Measurements from ENCODE around the gene GRAMD2B. TPM values are rescaled to one million over a fixed set of nuclear protein-coding genes. Genes with fewer than 3 reads are reported as not detected.

GRAMD2B gene
- total and polyA plus RNA-seq, 2 experiments from 2014 or later: 18.9 to 32.5 TPM

GRCh38 chr5:126519637-126520592, 96.7 kb downstream of the GRAMD2B start:
- Histone ChIP-seq H3K9me3 (ENCODE audit: low read depth) (no peaks in the 10 kb centered on the region), H3K79me2 (no peaks in the 10 kb centered on the region), H3K36me3 (replicated peaks; ENCODE audit: insufficient read depth, low read depth) (no peaks in the 10 kb centered on the region), H2AFZ (peak overlapping the region; percentile 4), H3K27me3 (no peaks in the 10 kb centered on the region), H3K4me3 (no peak overlapping the region), H3K9me2 (replicated peaks; ENCODE audit: insufficient read depth) (no peaks in the 10 kb centered on the region), H3K27ac (peak overlapping the region; percentile 55), H3K4me2 (peak overlapping the region; percentile 61), H4K20me1 (ENCODE audit: insufficient read depth, poor library complexity, severe bottlenecking) (no peaks in the 10 kb centered on the region), H3K4me1 (ENCODE audit: insufficient read depth) (peaks cover 12% of the 10 kb centered on the region)
- DNase-seq (ENCODE audit: low spot score): peak; percentile 18
- WGBS (ENCODE audit: low lambda C conversion rate, missing lambda C conversion rate): 53% methylated on average over 6 of the region's 6 CpGs
- TF ChIP-seq EZH2phosphoT487 (IDR thresholded peaks at IDR 0.05; ENCODE audit: low read depth, severe bottlenecking, unreplicated experiment): no peak
- no peak for TF ChIP-seq EZH2 (IDR thresholded peaks at IDR 0.05; ENCODE audit: borderline replicate concordance)
- TF ChIP-seq, protein P1, sequence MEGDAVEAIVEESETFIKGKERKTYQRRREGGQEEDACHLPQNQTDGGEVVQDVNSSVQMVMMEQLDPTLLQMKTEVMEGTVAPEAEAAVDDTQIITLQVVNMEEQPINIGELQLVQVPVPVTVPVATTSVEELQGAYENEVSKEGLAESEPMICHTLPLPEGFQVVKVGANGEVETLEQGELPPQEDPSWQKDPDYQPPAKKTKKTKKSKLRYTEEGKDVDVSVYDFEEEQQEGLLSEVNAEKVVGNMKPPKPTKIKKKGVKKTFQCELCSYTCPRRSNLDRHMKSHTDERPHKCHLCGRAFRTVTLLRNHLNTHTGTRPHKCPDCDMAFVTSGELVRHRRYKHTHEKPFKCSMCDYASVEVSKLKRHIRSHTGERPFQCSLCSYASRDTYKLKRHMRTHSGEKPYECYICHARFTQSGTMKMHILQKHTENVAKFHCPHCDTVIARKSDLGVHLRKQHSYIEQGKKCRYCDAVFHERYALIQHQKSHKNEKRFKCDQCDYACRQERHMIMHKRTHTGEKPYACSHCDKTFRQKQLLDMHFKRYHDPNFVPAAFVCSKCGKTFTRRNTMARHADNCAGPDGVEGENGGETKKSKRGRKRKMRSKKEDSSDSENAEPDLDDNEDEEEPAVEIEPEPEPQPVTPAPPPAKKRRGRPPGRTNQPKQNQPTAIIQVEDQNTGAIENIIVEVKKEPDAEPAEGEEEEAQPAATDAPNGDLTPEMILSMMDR (IDR thresholded peaks at IDR 0.05; ENCODE audit: poor library complexity): no peak

GRCh38 chr5:126520593-126520953, 97.4 kb downstream of the GRAMD2B start:
- Histone ChIP-seq H3K27me3 (no peaks in the 10 kb centered on the region), H4K20me1 (ENCODE audit: insufficient read depth, poor library complexity, severe bottlenecking) (no peaks in the 10 kb centered on the region), H3K4me2 (peak overlapping the region; percentile 61), H3K9me2 (replicated peaks; ENCODE audit: insufficient read depth) (no peaks in the 10 kb centered on the region), H2AFZ (no peak overlapping the region), H3K27ac (peak overlapping the region; percentile 6), H3K36me3 (replicated peaks; ENCODE audit: insufficient read depth, low read depth) (no peaks in the 10 kb centered on the region), H3K79me2 (no peaks in the 10 kb centered on the region), H3K4me3 (no peak overlapping the region), H3K4me1 (ENCODE audit: insufficient read depth) (peaks cover 12% of the 10 kb centered on the region), H3K9me3 (ENCODE audit: low read depth) (no peaks in the 10 kb centered on the region)
- TF ChIP-seq, protein P1 (IDR thresholded peaks at IDR 0.05; ENCODE audit: poor library complexity): no peak
- no peak for TF ChIP-seq EZH2 (IDR thresholded peaks at IDR 0.05; ENCODE audit: borderline replicate concordance)
- no peak for TF ChIP-seq EZH2phosphoT487 (IDR thresholded peaks at IDR 0.05; ENCODE audit: low read depth, severe bottlenecking, unreplicated experiment)
- DNase-seq (ENCODE audit: low spot score): no peak

DNA sequence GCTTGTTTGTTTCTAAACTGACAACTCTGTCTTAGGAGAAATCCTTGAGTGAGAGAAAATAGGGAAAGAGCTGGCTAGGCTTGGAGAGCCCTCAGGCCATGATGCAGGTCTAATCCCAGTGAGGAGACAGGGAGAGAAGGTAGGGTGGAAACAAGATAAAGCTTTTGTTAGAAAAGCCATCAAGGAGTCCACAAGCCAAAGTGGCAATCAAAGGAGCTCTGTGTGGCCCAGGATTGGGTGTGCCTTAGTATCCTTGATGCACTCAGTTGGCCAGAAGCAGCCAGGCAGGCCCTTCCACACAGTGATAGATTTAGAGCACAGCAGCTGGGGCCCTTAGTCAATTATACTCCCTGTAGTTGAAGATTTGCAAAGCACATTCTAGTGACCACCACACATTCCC, 97.9 kb downstream of the GRAMD2B start:
- Histone ChIP-seq H3K27me3 (no peaks in the 10 kb centered on the region), H3K4me1 (ENCODE audit: insufficient read depth) (peaks cover 12% of the 10 kb centered on the region), H3K4me3 (no peak overlapping the region), H3K27ac (no peak overlapping the region), H2AFZ (no peak overlapping the region), H3K4me2 (no peak overlapping the region), H3K36me3 (replicated peaks; ENCODE audit: insufficient read depth, low read depth) (no peaks in the 10 kb centered on the region), H3K79me2 (no peaks in the 10 kb centered on the region), H3K9me3 (ENCODE audit: low read depth) (no peaks in the 10 kb centered on the region), H4K20me1 (ENCODE audit: insufficient read depth, poor library complexity, severe bottlenecking) (no peaks in the 10 kb centered on the region), H3K9me2 (replicated peaks; ENCODE audit: insufficient read depth) (no peaks in the 10 kb centered on the region)
- TF ChIP-seq, protein P1 (IDR thresholded peaks at IDR 0.05; ENCODE audit: poor library complexity): no peak
- TF ChIP-seq EZH2phosphoT487 (IDR thresholded peaks at IDR 0.05; ENCODE audit: low read depth, severe bottlenecking, unreplicated experiment) (no peak), EZH2 (IDR thresholded peaks at IDR 0.05; ENCODE audit: borderline replicate concordance) (no peak)
- DNase-seq (ENCODE audit: low spot score): no peak
